Measurements from ENCODE around the gene OR13C5.

GRCh38 chr9:104608336-104608735 is 9.1 kb upstream of the OR13C5 start:
- TF ChIP-seq SMC3 (IDR thresholded peaks at IDR 0.05; ENCODE audit: low read length): no peak
- no peak for TF ChIP-seq CTCF (CRISPR knock-in tag; IDR thresholded peaks at IDR 0.05)
- no peak for TF ChIP-seq ZNF569 (CRISPR knock-in tag; IDR thresholded peaks at IDR 0.05; ENCODE audit: borderline replicate concordance)
- TF ChIP-seq SP2 (CRISPR knock-in tag; IDR thresholded peaks at IDR 0.05): no peak
- TF ChIP-seq ZNF766 (CRISPR knock-in tag; IDR thresholded peaks at IDR 0.05; ENCODE audit: borderline replicate concordance): no peak

All from HepG2 (cell line).